H1 (cell line): ENCODE results near the gene SCGB2B2. TPM values are rescaled to one million over a fixed set of nuclear protein-coding genes. Genes with fewer than 3 reads are reported as not detected.

Experiments
- CTCF ChIA-PET: fragments of 300-600 bp; sonication (Branson Sonifier 250); formaldehyde crosslinking; loops from one replicate; lab custom pipeline; 2021; ENCODE audit not compliant: partially characterized antibody; lab: Charles Lee
- POLR2A ChIA-PET: fragments of 300-600 bp; sonication (Branson Sonifier 250); formaldehyde crosslinking; loops from one replicate; lab custom pipeline; 2021; ENCODE audit warnings: inconsistent platforms; ENCODE audit not compliant: partially characterized antibody; lab: Charles Lee
- DNase-seq, 2 experiments: peaks; one replicate each; pipeline versions ENCODE4 v3.0.0 to v3.0.0-alpha.2; 2010 to 2022; ENCODE audit warnings: low spot score in 2 of 2, low read depth in 1 of 2, mixed read lengths in 1 of 2
- FAIRE-seq: peaks from 2 replicates; lab custom pipeline; 2011; peaks lifted over from hg19 to GRCh38; lab: Jason Lieb, UNC
- H2AFZ ChIP-seq: 2 replicates; pipeline ENCODE4 v1.8.1; 2012; ENCODE audit warnings: low read length, inconsistent platforms
- H2AK5ac ChIP-seq: 2 replicates; pipeline ENCODE4 v1.6.1; 2013; ENCODE audit warnings: low read depth, low read length
- H2BK120ac ChIP-seq: replicated peaks from 2 replicates; pipeline ENCODE3; 2013; ENCODE audit warnings: low read depth, low read length, inconsistent platforms
- H2BK12ac ChIP-seq: 2 replicates; pipeline ENCODE4 v1.6.1; 2013; ENCODE audit warnings: low read depth, low read length
- H2BK15ac ChIP-seq: 2 replicates; pipeline ENCODE4 v1.6.1; 2013; ENCODE audit warnings: low read length
- H2BK20ac ChIP-seq: 2 replicates; pipeline ENCODE4 v1.6.1; 2013; ENCODE audit warnings: low read length
- H2BK5ac ChIP-seq: 2 replicates; pipeline ENCODE4 v1.6.1; 2013; ENCODE audit warnings: low read depth, low read length
- H3K14ac ChIP-seq: 2 replicates; pipeline ENCODE4 v1.6.1; 2013; ENCODE audit warnings: inconsistent platforms; ENCODE audit not compliant: insufficient read length
- H3K18ac ChIP-seq: 2 replicates; pipeline ENCODE4 v1.6.1; 2013; ENCODE audit warnings: low read length; ENCODE audit errors: extremely low read depth
- H3K23ac ChIP-seq: 2 replicates; pipeline ENCODE4 v1.6.1; 2013; ENCODE audit warnings: inconsistent platforms; ENCODE audit not compliant: insufficient read length
- H3K23me2 ChIP-seq: 2 replicates; pipeline ENCODE4 v1.6.1; 2013; ENCODE audit warnings: low read depth, low read length
- H3K27ac ChIP-seq: 2 replicates; pipeline ENCODE4 v1.6.1; 2011; ENCODE audit warnings: low read depth, low read length, inconsistent platforms
- H3K27me3 ChIP-seq, 4 experiments: replicated peaks in 1 of 4; 1 replicate in 1 of 4; 2 replicates in 3 of 4; pipeline versions ENCODE4 v1.6.1 to v1.8.1; 2011 to 2013; ENCODE audit warnings: low read length in 3 of 4, mild to moderate bottlenecking in 3 of 4, inconsistent platforms in 2 of 4, mixed read lengths in 2 of 4, moderate library complexity in 1 of 4; ENCODE audit not compliant: control insufficient read depth in 3 of 4, insufficient read depth in 3 of 4; ENCODE audit errors: extremely low read depth in 1 of 4
- H3K36me3 ChIP-seq, 4 experiments: 2 replicates each; pipeline versions ENCODE4 v1.6.1 to v1.8.1; 2011 to 2013; ENCODE audit warnings: mild to moderate bottlenecking in 4 of 4, low read length in 3 of 4, moderate library complexity in 2 of 4, control low read depth in 1 of 4, inconsistent platforms in 1 of 4; ENCODE audit not compliant: insufficient read depth in 4 of 4, control insufficient read depth in 2 of 4
- H3K4ac ChIP-seq: replicated peaks from 2 replicates; pipeline ENCODE3; 2013; ENCODE audit warnings: low read length, low read depth, mixed read lengths, inconsistent platforms; ENCODE audit not compliant: insufficient read length
- H3K4me1 ChIP-seq, 4 experiments: replicated peaks in 1 of 4; 1 replicate in 1 of 4; 2 replicates in 3 of 4; pipeline versions ENCODE4 v1.6.1 to v1.8.1; 2011 to 2013; ENCODE audit warnings: low read length in 3 of 4, inconsistent platforms in 2 of 4, mixed read lengths in 1 of 4; ENCODE audit not compliant: insufficient read depth in 4 of 4, control insufficient read depth in 3 of 4
- H3K4me2 ChIP-seq, 2 experiments: 2 replicates each; pipeline versions ENCODE4 v1.6.1 to v1.8.1; 2011 to 2013; ENCODE audit warnings: low read depth in 2 of 2, low read length in 2 of 2, control low read depth in 1 of 2, inconsistent platforms in 1 of 2, mild to moderate bottlenecking in 1 of 2; ENCODE audit not compliant: insufficient read depth in 1 of 2
- H3K4me3 ChIP-seq, 4 experiments: fragments of 200-600, 300-600 bp in 1 of 4; sonication (generic), shearing (Covaris generic), sonication (Bioruptor Twin) in 1 of 4; 2 replicates each; pipeline versions ENCODE4 v1.5.1 to v1.8.1; 2011 to 2016; ENCODE audit warnings: low read length in 4 of 4, low read depth in 3 of 4, control low read depth in 2 of 4, inconsistent platforms in 2 of 4, mild to moderate bottlenecking in 2 of 4, mixed read lengths in 1 of 4, moderate library complexity in 1 of 4; ENCODE audit not compliant: insufficient read depth in 2 of 4; ENCODE audit errors: extremely low read depth in 1 of 4
- H3K56ac ChIP-seq: replicated peaks from 2 replicates; pipeline ENCODE3; 2013; ENCODE audit warnings: low read depth, mild to moderate bottlenecking, mixed read lengths, low read length, inconsistent platforms; ENCODE audit not compliant: insufficient read length
- H3K79me1 ChIP-seq: 2 replicates; pipeline ENCODE4 v1.6.1; 2013; ENCODE audit warnings: low read depth, low read length, control low read depth
- H3K79me2 ChIP-seq, 2 experiments: 2 replicates each; pipeline versions ENCODE4 v1.6.1 to v1.8.1; 2012 to 2013; ENCODE audit warnings: low read length in 2 of 2, mild to moderate bottlenecking in 2 of 2, inconsistent platforms in 1 of 2; ENCODE audit not compliant: insufficient read depth in 2 of 2, control insufficient read depth in 1 of 2
- H3K9ac ChIP-seq, 4 experiments: replicated peaks in 1 of 4; 1 replicate in 1 of 4; 2 replicates in 3 of 4; pipeline versions ENCODE4 v1.6.1 to v1.8.1; 2011 to 2013; ENCODE audit warnings: low read depth in 3 of 4, low read length in 3 of 4, control low read depth in 2 of 4, mild to moderate bottlenecking in 2 of 4, moderate library complexity in 2 of 4, inconsistent platforms in 1 of 4; ENCODE audit errors: extremely low read depth in 1 of 4
- H3K9me3 ChIP-seq, 2 experiments: 2 replicates each; pipeline versions ENCODE4 v1.6.1 to v1.8.1; 2012 to 2013; ENCODE audit warnings: mild to moderate bottlenecking in 2 of 2, moderate library complexity in 2 of 2, control low read depth in 1 of 2, inconsistent platforms in 1 of 2, low read depth in 1 of 2, low read length in 1 of 2, mixed read lengths in 1 of 2; ENCODE audit not compliant: insufficient read depth in 2 of 2
- H4K20me1 ChIP-seq, 2 experiments: replicated peaks in 1 of 2; 2 replicates each; pipeline versions ENCODE3 to v1.8.1; 2011 to 2013; ENCODE audit warnings: inconsistent platforms in 2 of 2, low read length in 2 of 2, mild to moderate bottlenecking in 1 of 2; ENCODE audit not compliant: insufficient read depth in 2 of 2, control insufficient read depth in 1 of 2
- H4K5ac ChIP-seq: 2 replicates; pipeline ENCODE4 v1.6.1; 2013; ENCODE audit warnings: low read length, low read depth, mixed read lengths, inconsistent platforms; ENCODE audit not compliant: insufficient read length
- H4K8ac ChIP-seq: 2 replicates; pipeline ENCODE4 v1.8.0; 2013; ENCODE audit warnings: mild to moderate bottlenecking, moderate library complexity, low read length, inconsistent platforms; ENCODE audit not compliant: insufficient read depth; ENCODE audit errors: extremely low read depth
- H4K91ac ChIP-seq: replicated peaks from 2 replicates; pipeline ENCODE3; 2013; ENCODE audit warnings: low read length, mixed read lengths, inconsistent platforms; ENCODE audit not compliant: insufficient read length
- CBX5 ChIP-seq: fragments of 300-800, 300-1000 bp; sonication (generic); IDR thresholded peaks from 2 replicates; pipeline ENCODE4 v1.7.1; 2016; ENCODE audit warnings: antibody characterized with exemption, low read length, low read depth
- CBX8 ChIP-seq: fragments of 300-800, 300-1000 bp; sonication (generic); IDR thresholded peaks from 2 replicates; pipeline ENCODE4 v1.7.1; 2016; ENCODE audit warnings: low read depth, low read length, borderline replicate concordance
- KDM1A ChIP-seq: fragments of 200-600, 300-600 bp; sonication (generic); IDR thresholded peaks from 2 replicates; pipeline ENCODE4 v1.7.1; 2016; ENCODE audit warnings: mild to moderate bottlenecking, low read length, borderline replicate concordance
- KDM4A ChIP-seq: IDR thresholded peaks from one replicate; pipeline ENCODE4 v1.7.1; 2012; ENCODE audit warnings: low read depth, mild to moderate bottlenecking, moderate library complexity, low read length, inconsistent platforms; ENCODE audit not compliant: severe bottlenecking
- NRF1 ChIP-seq: IDR thresholded peaks from 2 replicates; pipeline ENCODE4 v1.6.1; 2011; ENCODE audit warnings: mild to moderate bottlenecking, low read depth, low read length, improper control_type of control experiment
- PHF8 ChIP-seq: fragments of 200-600 bp; sonication (generic); conservative IDR thresholded peaks from 2 replicates; pipeline ENCODE4 v1.7.1; 2012; ENCODE audit warnings: low read depth, mild to moderate bottlenecking, inconsistent platforms, low read length, moderate library complexity
- RFX5 ChIP-seq: IDR thresholded peaks from 2 replicates; pipeline ENCODE4 v1.6.1; 2011; ENCODE audit warnings: low read depth, low read length, improper control_type of control experiment, borderline replicate concordance
- RXRA ChIP-seq: IDR thresholded peaks from 2 replicates; pipeline ENCODE4 v1.6.1; 2011; ENCODE audit warnings: low read depth, mild to moderate bottlenecking, low read length, moderate library complexity; ENCODE audit not compliant: insufficient read depth
- WGBS, 2 experiments: shearing (Covaris generic) in 1 of 2; methylation state at CpG; one replicate each; pipeline versions ENCODE4 v1.1.6 to v1.1.7; 2013 to 2015; ENCODE audit warnings: low lambda C conversion rate in 2 of 2, mixed read lengths in 2 of 2, inconsistent platforms in 1 of 2, low coverage in 1 of 2, missing lambda C conversion rate in 1 of 2; ENCODE audit not compliant: insufficient replicate concordance in 2 of 2, insufficient coverage in 1 of 2, insufficient read length in 1 of 2; ENCODE audit errors: extremely low coverage in 1 of 2, missing lambda C conversion rate in 1 of 2; 5-methylcytosine and 5-hydroxymethylcytosine counted together
- polyA plus RNA-seq, 7 experiments: library from polyadenylated mRNA; depleted of rRNA in 3 of 7; stranded (reverse) in 5 of 7; unstranded in 2 of 7; fragments of >200 nt in 5 of 7; fragments of 200-250 nt in 2 of 7; gene quantifications; 1 replicate in 5 of 7; 2 replicates in 1 of 7; 4 replicates in 1 of 7; pipeline versions ENCODE4 v1.2.1 to v1.2.3, GENCODE V29; 2011 to 2013; ENCODE audit warnings: missing spikeins in 2 of 7, mixed read lengths in 2 of 7
- total RNA-seq: library from RNA; stranded (reverse); fragmentation: NEBNext Ultra II Directional; extraction: Animal tissue kit (Norgen Biotek cat#: 25700); gene quantifications from 2 replicates; pipeline ENCODE4 v1.2.1, GENCODE V29; 2021

SCGB2B2 gene
- total and polyA plus RNA-seq, 2 of the 8 experiments (the other 6 are each of a cell fraction or from before 2014, with no cell fraction given) = 0.09 TPM; not detected in 1

- Histone ChIP-seq H3K9ac (no peak overlapping the region), H2BK120ac (no peak overlapping the region), H3K4me3 (no peak overlapping the region), H3K4me1 (peaks cover 0 to 3% (median 0%) of the 10 kb centered on the region in 4 experiments; a peak in 2 of 7 replicates), H3K56ac (no peak overlapping the region), H3K27me3 (peaks cover 0 to 2% (median 0%) of the 10 kb centered on the region in 4 experiments; a peak in 3 of 7 replicates), H2BK15ac (no peak overlapping the region), H4K5ac (no peak overlapping the region), H3K18ac (no peak overlapping the region), H4K8ac (no peak overlapping the region), H2AK5ac (no peak overlapping the region), H2BK5ac (no peak overlapping the region), H4K20me1 (no peaks in the 10 kb centered on the region), H3K14ac (no peak overlapping the region), H3K9me3 (peaks cover 0 to 9% of the 10 kb centered on the region in 2 experiments; a peak in 1 of 4 replicates), H3K79me2 (no peaks in the 10 kb centered on the region), H3K36me3 (no peaks in the 10 kb centered on the region), H3K23ac (no peak overlapping the region), H2BK12ac (no peak overlapping the region), H3K27ac (no peak overlapping the region), H3K4ac (no peak overlapping the region), H2BK20ac (no peak overlapping the region), H3K23me2 (no peaks in the 10 kb centered on the region), H4K91ac (no peak overlapping the region), H3K4me2 (no peak overlapping the region), H2AFZ (no peak overlapping the region), H3K79me1 (no peaks in the 10 kb centered on the region)
- CTCF ChIA-PET = interaction anchor here (2.2 kb wide), 1 partner anchor 8 kb away, joined by 9 read pairs; no protein-coding TSS in a partner anchor
- DNase-seq (no peak), FAIRE-seq (no peak)
- 82% methylated on average over 3 of the region's 3 CpGs; no CpG with 5 or more reads in 1 of the 2 experiments for WGBS, 2 experiments
- TF ChIP-seq CBX5 (no peak), KDM4A (no peak), NRF1 (no peak), PHF8 (no peak), KDM1A (no peak), CBX8 (no peak), RXRA (no peak), RFX5 (no peak)
- POLR2A ChIA-PET = no interaction called here
Measured at GRCh38 chr19:34671972-34672371, 5.0 kb downstream of the SCGB2B2 start.
